ENCODE results near the gene TMEM219. TPM values are rescaled to one million over a fixed set of nuclear protein-coding genes. Genes with fewer than 3 reads are reported as not detected.

TMEM219 gene
- polyA plus RNA-seq, 1 of the 3 experiments (the other 2 are of a cell fraction), result 101 TPM

DNA sequence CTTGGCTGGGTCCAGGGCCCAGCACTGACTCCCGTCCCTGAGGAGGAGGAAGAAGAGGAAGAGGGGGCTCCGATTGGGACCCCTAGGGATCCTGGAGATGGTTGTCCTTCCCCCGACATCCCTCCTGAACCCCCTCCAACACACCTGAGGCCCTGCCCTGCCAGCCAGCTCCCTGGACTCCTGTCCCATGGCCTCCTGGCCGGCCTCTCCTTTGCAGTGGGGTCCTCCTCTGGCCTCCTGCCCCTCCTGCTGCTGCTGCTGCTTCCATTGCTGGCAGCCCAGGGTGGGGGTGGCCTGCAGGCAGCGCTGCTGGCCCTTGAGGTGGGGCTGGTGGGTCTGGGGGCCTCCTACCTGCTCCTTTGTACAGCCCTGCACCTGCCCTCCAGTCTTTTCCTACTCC, 25.1 kb downstream of the TMEM219 start:
- Histone ChIP-seq H3K79me2 (ENCODE audit: insufficient read depth) (no peaks in the 10 kb centered on the region), H3K27ac (ENCODE audit: low read depth in 2 of 2, low read length in 1 of 2) (no peak overlapping the region), H4K20me1 (ENCODE audit: insufficient read depth) (no peaks in the 10 kb centered on the region), H3K4me3 (ENCODE audit: low read depth in 2 of 2, low read length in 1 of 2) (no peak overlapping the region), H3K9ac (no peak overlapping the region), H3K4me2 (no peak overlapping the region), H3K4me1 (ENCODE audit: control insufficient read depth in 1 of 2, insufficient read depth in 2 of 2, low read depth in 1 of 2, low read length in 1 of 2) (no peaks in the 10 kb centered on the region), H3K9me3 (no peaks in the 10 kb centered on the region), H3K9me2 (no peaks in the 10 kb centered on the region), H2AFZ (ENCODE audit: low read depth) (no peak overlapping the region), H3F3A (replicated peaks; ENCODE audit: insufficient read depth) (no peaks in the 10 kb centered on the region), H3K27me3 (ENCODE audit: insufficient read depth) (no peaks in the 10 kb centered on the region), H3K36me3 (replicated peaks in 1 of 2; ENCODE audit: control insufficient read depth in 1 of 2, insufficient read depth in 2 of 2, low read length in 1 of 2) (peaks cover 21 to 96% of the 10 kb centered on the region in 2 experiments)
- ChIA-PET POLR2A (interaction anchor here (3.2 kb wide), 1 partner anchor 11 kb away, joined by 7 read pairs; no protein-coding TSS in a partner anchor), CTCF (interaction anchor here (3.4 kb wide), 1 partner anchor 10 kb away, joined by 13 read pairs; no protein-coding TSS in a partner anchor)
- WGBS (ENCODE audit: low lambda C conversion rate), result no CpG with 5 or more reads among the region's 5 CpGs
- no peak for DNase-seq
- TF ChIP-seq, protein P1, sequence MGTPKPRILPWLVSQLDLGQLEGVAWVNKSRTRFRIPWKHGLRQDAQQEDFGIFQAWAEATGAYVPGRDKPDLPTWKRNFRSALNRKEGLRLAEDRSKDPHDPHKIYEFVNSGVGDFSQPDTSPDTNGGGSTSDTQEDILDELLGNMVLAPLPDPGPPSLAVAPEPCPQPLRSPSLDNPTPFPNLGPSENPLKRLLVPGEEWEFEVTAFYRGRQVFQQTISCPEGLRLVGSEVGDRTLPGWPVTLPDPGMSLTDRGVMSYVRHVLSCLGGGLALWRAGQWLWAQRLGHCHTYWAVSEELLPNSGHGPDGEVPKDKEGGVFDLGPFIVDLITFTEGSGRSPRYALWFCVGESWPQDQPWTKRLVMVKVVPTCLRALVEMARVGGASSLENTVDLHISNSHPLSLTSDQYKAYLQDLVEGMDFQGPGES (IDR thresholded peaks at IDR 0.05; ENCODE audit: low read depth, low read length), result no peak
- TF ChIP-seq RCOR1 (IDR thresholded peaks at IDR 0.05; ENCODE audit: low read length), result no peak
- no peak for TF ChIP-seq ELF1 (IDR thresholded peaks at IDR 0.05)
- no peak for TF ChIP-seq YY1 (IDR thresholded peaks at IDR 0.05; ENCODE audit: low read depth)
- no peak for TF ChIP-seq EZH2phosphoT487 (IDR thresholded peaks at IDR 0.05; ENCODE audit: borderline replicate concordance, low read depth)
- no peak for TF ChIP-seq FOXJ3 (CRISPR knock-in tag; IDR thresholded peaks at IDR 0.05)
- TF ChIP-seq RFX5 (IDR thresholded peaks at IDR 0.05; ENCODE audit: low read length), result no peak
- no peak for TF ChIP-seq TCF12 (IDR thresholded peaks at IDR 0.05)
- TF ChIP-seq, protein P2, sequence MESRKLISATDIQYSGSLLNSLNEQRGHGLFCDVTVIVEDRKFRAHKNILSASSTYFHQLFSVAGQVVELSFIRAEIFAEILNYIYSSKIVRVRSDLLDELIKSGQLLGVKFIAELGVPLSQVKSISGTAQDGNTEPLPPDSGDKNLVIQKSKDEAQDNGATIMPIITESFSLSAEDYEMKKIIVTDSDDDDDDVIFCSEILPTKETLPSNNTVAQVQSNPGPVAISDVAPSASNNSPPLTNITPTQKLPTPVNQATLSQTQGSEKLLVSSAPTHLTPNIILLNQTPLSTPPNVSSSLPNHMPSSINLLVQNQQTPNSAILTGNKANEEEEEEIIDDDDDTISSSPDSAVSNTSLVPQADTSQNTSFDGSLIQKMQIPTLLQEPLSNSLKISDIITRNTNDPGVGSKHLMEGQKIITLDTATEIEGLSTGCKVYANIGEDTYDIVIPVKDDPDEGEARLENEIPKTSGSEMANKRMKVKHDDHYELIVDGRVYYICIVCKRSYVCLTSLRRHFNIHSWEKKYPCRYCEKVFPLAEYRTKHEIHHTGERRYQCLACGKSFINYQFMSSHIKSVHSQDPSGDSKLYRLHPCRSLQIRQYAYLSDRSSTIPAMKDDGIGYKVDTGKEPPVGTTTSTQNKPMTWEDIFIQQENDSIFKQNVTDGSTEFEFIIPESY (IDR thresholded peaks at IDR 0.05; ENCODE audit: borderline replicate concordance, low read depth), result no peak
- TF ChIP-seq MEF2A (IDR thresholded peaks at IDR 0.05; ENCODE audit: borderline replicate concordance, low read depth), result no peak
- TF ChIP-seq, protein P3, sequence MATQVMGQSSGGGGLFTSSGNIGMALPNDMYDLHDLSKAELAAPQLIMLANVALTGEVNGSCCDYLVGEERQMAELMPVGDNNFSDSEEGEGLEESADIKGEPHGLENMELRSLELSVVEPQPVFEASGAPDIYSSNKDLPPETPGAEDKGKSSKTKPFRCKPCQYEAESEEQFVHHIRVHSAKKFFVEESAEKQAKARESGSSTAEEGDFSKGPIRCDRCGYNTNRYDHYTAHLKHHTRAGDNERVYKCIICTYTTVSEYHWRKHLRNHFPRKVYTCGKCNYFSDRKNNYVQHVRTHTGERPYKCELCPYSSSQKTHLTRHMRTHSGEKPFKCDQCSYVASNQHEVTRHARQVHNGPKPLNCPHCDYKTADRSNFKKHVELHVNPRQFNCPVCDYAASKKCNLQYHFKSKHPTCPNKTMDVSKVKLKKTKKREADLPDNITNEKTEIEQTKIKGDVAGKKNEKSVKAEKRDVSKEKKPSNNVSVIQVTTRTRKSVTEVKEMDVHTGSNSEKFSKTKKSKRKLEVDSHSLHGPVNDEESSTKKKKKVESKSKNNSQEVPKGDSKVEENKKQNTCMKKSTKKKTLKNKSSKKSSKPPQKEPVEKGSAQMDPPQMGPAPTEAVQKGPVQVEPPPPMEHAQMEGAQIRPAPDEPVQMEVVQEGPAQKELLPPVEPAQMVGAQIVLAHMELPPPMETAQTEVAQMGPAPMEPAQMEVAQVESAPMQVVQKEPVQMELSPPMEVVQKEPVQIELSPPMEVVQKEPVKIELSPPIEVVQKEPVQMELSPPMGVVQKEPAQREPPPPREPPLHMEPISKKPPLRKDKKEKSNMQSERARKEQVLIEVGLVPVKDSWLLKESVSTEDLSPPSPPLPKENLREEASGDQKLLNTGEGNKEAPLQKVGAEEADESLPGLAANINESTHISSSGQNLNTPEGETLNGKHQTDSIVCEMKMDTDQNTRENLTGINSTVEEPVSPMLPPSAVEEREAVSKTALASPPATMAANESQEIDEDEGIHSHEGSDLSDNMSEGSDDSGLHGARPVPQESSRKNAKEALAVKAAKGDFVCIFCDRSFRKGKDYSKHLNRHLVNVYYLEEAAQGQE (IDR thresholded peaks at IDR 0.05; ENCODE audit: low read depth, low read length), result no peak
- TF ChIP-seq FOXM1 (IDR thresholded peaks at IDR 0.05; ENCODE audit: low read depth), result no peak
- no peak for TF ChIP-seq TAF1 (IDR thresholded peaks at IDR 0.05; ENCODE audit: borderline replicate concordance, low read depth, low read length)
- no peak for TF ChIP-seq RAD21 (IDR thresholded peaks at IDR 0.05; ENCODE audit: low read length)
- TF ChIP-seq GABPA (IDR thresholded peaks at IDR 0.05; ENCODE audit: low read depth), result no peak
- no peak for TF ChIP-seq POLR2AphosphoS5 (IDR thresholded peaks at IDR 0.05; ENCODE audit: low read depth, low read length)
- TF ChIP-seq, protein P4, sequence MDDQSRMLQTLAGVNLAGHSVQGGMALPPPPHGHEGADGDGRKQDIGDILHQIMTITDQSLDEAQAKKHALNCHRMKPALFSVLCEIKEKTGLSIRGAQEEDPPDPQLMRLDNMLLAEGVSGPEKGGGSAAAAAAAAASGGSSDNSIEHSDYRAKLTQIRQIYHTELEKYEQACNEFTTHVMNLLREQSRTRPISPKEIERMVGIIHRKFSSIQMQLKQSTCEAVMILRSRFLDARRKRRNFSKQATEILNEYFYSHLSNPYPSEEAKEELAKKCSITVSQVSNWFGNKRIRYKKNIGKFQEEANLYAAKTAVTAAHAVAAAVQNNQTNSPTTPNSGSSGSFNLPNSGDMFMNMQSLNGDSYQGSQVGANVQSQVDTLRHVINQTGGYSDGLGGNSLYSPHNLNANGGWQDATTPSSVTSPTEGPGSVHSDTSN (IDR thresholded peaks at IDR 0.05), result no peak
- no peak for TF ChIP-seq SIN3A (IDR thresholded peaks at IDR 0.05; ENCODE audit: borderline replicate concordance, low read depth, low read length)
- TF ChIP-seq, protein P5, sequence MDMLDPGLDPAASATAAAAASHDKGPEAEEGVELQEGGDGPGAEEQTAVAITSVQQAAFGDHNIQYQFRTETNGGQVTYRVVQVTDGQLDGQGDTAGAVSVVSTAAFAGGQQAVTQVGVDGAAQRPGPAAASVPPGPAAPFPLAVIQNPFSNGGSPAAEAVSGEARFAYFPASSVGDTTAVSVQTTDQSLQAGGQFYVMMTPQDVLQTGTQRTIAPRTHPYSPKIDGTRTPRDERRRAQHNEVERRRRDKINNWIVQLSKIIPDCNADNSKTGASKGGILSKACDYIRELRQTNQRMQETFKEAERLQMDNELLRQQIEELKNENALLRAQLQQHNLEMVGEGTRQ (IDR thresholded peaks at IDR 0.05; ENCODE audit: borderline replicate concordance, low read depth, low read length), result no peak

Data from SK-N-SH (cell line).